K562 (cell line): ENCODE data around the gene TRPM2. TPM values are rescaled to one million over a fixed set of nuclear protein-coding genes. Genes with fewer than 3 reads are reported as not detected.
A peak's percentile ranks its signal among the peaks of the same experiment; 100 is the strongest.

Source experiments
- EP400 ChIP-seq: fragments of 450-650 bp; IDR thresholded peaks from 2 replicates; pipeline ENCODE4 v1.6.1; 2017; ENCODE audit warnings: antibody characterized with exemption, mild to moderate bottlenecking, moderate library complexity
- SMARCC2 ChIP-seq: fragments of 450-650 bp; IDR thresholded peaks from 2 replicates; pipeline ENCODE4 v1.6.1; 2017; ENCODE audit warnings: antibody characterized with exemption, moderate library complexity, mild to moderate bottlenecking, low read depth
- ZSCAN29 ChIP-seq: fragments of 450-650 bp; IDR thresholded peaks from 2 replicates; pipeline ENCODE4 v1.6.1; 2017
- ZSCAN32 ChIP-seq: fragments of 450-650 bp; formaldehyde crosslinking; IDR thresholded peaks from 2 replicates; pipeline ENCODE4 v1.4.0; 2020; ENCODE audit warnings: mild to moderate bottlenecking, moderate library complexity
- polyA plus RNA-seq, 8 experiments: library from polyadenylated mRNA; depleted of rRNA in 4 of 8; stranded (reverse) in 5 of 8; unstranded in 3 of 8; fragments of >200 nt; fragmentation: Nextera tagmentation in 2 of 8; fragmentation: Illumina TruSeq in 1 of 8; extraction: Ambion mirVana in 2 of 8; extraction: Trizol in 1 of 8; gene quantifications; 2 replicates each; pipeline versions ENCODE4 v1.2.1 to v1.2.3, GENCODE V29; 2011 to 2014; ENCODE audit warnings: inconsistent platforms in 1 of 8, missing spikeins in 1 of 8
- total RNA-seq, 7 experiments: library from RNA; depleted of rRNA in 6 of 7; stranded (reverse); fragments of >200 nt in 6 of 7; fragmentation: Illumina TruSeq in 2 of 7; extraction: Trizol in 2 of 7; gene quantifications; 2 replicates each; pipeline versions ENCODE4 v1.2.1 to v1.2.3, GENCODE V29; 2011 to 2021; ENCODE audit warnings: low replicate concordance in 1 of 7
- TF ChIP-seq, protein P1 (sequence below): fragments of 450-650 bp; IDR thresholded peaks from 2 replicates; pipeline ENCODE4 v1.7.1; 2018; ENCODE audit warnings: mild to moderate bottlenecking, low read depth; ENCODE audit not compliant: partially characterized antibody
- TF ChIP-seq, protein P2 (sequence below): fragments of 450-650 bp; IDR thresholded peaks from 2 replicates; pipeline ENCODE4 v1.6.1; 2017; ENCODE audit warnings: antibody characterized with exemption, mild to moderate bottlenecking
- TF ChIP-seq, protein P3 (sequence below): sonication (generic); formaldehyde crosslinking; IDR thresholded peaks from 2 replicates; pipeline ENCODE4 v1.8.0; 2022; ENCODE audit warnings: missing genetic modification reagents, mild to moderate bottlenecking, borderline replicate concordance
- TF ChIP-seq, protein P4 (sequence below): fragments of 450-650 bp; IDR thresholded peaks from 2 replicates; pipeline ENCODE4 v1.6.1; 2016; ENCODE audit warnings: low read depth

The TRPM2 gene
- total and polyA plus RNA-seq, 9 of the 15 experiments (the other 6 are each of a cell fraction or from before 2014, with no cell fraction given): 0.33 to 2.1 (median 0.98) TPM; not detected in 2

DNA sequence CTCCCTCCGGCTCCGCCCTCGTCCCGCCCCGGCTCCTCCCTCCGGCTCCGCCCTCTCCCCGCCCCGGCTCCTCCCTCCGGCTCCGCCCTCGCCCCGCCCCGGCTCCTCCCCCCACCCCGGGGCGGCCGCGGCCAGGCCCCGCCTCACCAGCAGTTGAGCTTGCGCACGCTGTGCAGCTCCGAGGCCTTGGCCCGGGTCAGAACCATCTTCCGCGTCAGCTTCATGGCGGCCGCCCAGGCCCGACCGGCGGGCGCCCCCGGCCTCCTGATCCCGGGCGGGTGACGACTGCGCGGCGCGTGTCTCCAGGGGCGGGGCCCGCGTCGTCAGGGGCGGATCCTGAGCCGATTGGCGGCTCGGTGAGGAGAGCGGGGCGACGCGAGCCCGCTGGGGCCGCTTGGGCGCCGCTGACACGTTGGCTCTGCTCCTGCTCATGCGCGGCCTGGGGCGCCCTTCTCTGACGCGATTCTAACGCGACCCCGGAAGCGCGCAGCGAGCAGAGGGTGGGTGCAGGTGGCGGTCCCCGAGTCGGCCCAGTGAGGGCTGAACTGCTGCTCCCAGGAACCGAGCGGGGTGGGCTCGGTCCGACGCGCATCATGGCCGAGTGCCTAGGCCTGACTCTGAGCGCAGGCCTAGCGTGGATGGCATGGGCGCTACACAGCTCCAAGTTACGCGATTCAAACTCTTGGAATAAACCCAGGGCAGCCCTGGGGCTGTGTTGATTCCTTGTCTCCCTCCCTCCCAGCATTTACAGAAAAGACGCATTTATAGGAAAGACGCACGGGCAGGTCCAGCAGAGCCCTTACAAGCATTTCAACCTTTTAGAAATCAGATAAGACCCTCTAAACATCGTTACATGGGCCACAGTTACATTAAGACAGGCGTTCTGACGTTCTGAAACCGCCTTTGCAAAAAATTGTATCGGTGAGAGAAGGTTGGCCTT is 14.2 kb upstream of the TRPM2 start, which contains the start of gene CFAP410 (continued):
- TF ChIP-seq SMARCC2 (no peak), EP400 (peak; percentile 99), ZSCAN29 (no peak), ZSCAN32 (no peak)
- TF ChIP-seq, protein P1, sequence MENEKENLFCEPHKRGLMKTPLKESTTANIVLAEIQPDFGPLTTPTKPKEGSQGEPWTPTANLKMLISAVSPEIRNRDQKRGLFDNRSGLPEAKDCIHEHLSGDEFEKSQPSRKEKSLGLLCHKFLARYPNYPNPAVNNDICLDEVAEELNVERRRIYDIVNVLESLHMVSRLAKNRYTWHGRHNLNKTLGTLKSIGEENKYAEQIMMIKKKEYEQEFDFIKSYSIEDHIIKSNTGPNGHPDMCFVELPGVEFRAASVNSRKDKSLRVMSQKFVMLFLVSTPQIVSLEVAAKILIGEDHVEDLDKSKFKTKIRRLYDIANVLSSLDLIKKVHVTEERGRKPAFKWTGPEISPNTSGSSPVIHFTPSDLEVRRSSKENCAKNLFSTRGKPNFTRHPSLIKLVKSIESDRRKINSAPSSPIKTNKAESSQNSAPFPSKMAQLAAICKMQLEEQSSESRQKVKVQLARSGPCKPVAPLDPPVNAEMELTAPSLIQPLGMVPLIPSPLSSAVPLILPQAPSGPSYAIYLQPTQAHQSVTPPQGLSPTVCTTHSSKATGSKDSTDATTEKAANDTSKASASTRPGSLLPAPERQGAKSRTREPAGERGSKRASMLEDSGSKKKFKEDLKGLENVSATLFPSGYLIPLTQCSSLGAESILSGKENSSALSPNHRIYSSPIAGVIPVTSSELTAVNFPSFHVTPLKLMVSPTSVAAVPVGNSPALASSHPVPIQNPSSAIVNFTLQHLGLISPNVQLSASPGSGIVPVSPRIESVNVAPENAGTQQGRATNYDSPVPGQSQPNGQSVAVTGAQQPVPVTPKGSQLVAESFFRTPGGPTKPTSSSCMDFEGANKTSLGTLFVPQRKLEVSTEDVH: peak; percentile 95
- TF ChIP-seq, protein P2, sequence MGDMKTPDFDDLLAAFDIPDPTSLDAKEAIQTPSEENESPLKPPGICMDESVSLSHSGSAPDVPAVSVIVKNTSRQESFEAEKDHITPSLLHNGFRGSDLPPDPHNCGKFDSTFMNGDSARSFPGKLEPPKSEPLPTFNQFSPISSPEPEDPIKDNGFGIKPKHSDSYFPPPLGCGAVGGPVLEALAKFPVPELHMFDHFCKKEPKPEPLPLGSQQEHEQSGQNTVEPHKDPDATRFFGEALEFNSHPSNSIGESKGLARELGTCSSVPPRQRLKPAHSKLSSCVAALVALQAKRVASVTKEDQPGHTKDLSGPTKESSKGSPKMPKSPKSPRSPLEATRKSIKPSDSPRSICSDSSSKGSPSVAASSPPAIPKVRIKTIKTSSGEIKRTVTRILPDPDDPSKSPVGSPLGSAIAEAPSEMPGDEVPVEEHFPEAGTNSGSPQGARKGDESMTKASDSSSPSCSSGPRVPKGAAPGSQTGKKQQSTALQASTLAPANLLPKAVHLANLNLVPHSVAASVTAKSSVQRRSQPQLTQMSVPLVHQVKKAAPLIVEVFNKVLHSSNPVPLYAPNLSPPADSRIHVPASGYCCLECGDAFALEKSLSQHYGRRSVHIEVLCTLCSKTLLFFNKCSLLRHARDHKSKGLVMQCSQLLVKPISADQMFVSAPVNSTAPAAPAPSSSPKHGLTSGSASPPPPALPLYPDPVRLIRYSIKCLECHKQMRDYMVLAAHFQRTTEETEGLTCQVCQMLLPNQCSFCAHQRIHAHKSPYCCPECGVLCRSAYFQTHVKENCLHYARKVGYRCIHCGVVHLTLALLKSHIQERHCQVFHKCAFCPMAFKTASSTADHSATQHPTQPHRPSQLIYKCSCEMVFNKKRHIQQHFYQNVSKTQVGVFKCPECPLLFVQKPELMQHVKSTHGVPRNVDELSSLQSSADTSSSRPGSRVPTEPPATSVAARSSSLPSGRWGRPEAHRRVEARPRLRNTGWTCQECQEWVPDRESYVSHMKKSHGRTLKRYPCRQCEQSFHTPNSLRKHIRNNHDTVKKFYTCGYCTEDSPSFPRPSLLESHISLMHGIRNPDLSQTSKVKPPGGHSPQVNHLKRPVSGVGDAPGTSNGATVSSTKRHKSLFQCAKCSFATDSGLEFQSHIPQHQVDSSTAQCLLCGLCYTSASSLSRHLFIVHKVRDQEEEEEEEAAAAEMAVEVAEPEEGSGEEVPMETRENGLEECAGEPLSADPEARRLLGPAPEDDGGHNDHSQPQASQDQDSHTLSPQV: 0 out of 2 replicates have a peak, but pooled peaks have one; percentile 21
- TF ChIP-seq, protein P3, sequence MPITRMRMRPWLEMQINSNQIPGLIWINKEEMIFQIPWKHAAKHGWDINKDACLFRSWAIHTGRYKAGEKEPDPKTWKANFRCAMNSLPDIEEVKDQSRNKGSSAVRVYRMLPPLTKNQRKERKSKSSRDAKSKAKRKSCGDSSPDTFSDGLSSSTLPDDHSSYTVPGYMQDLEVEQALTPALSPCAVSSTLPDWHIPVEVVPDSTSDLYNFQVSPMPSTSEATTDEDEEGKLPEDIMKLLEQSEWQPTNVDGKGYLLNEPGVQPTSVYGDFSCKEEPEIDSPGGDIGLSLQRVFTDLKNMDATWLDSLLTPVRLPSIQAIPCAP (CRISPR knock-in tag): peak; percentile 26; the same call in 1 of the 2 replicates
- TF ChIP-seq, protein P4, sequence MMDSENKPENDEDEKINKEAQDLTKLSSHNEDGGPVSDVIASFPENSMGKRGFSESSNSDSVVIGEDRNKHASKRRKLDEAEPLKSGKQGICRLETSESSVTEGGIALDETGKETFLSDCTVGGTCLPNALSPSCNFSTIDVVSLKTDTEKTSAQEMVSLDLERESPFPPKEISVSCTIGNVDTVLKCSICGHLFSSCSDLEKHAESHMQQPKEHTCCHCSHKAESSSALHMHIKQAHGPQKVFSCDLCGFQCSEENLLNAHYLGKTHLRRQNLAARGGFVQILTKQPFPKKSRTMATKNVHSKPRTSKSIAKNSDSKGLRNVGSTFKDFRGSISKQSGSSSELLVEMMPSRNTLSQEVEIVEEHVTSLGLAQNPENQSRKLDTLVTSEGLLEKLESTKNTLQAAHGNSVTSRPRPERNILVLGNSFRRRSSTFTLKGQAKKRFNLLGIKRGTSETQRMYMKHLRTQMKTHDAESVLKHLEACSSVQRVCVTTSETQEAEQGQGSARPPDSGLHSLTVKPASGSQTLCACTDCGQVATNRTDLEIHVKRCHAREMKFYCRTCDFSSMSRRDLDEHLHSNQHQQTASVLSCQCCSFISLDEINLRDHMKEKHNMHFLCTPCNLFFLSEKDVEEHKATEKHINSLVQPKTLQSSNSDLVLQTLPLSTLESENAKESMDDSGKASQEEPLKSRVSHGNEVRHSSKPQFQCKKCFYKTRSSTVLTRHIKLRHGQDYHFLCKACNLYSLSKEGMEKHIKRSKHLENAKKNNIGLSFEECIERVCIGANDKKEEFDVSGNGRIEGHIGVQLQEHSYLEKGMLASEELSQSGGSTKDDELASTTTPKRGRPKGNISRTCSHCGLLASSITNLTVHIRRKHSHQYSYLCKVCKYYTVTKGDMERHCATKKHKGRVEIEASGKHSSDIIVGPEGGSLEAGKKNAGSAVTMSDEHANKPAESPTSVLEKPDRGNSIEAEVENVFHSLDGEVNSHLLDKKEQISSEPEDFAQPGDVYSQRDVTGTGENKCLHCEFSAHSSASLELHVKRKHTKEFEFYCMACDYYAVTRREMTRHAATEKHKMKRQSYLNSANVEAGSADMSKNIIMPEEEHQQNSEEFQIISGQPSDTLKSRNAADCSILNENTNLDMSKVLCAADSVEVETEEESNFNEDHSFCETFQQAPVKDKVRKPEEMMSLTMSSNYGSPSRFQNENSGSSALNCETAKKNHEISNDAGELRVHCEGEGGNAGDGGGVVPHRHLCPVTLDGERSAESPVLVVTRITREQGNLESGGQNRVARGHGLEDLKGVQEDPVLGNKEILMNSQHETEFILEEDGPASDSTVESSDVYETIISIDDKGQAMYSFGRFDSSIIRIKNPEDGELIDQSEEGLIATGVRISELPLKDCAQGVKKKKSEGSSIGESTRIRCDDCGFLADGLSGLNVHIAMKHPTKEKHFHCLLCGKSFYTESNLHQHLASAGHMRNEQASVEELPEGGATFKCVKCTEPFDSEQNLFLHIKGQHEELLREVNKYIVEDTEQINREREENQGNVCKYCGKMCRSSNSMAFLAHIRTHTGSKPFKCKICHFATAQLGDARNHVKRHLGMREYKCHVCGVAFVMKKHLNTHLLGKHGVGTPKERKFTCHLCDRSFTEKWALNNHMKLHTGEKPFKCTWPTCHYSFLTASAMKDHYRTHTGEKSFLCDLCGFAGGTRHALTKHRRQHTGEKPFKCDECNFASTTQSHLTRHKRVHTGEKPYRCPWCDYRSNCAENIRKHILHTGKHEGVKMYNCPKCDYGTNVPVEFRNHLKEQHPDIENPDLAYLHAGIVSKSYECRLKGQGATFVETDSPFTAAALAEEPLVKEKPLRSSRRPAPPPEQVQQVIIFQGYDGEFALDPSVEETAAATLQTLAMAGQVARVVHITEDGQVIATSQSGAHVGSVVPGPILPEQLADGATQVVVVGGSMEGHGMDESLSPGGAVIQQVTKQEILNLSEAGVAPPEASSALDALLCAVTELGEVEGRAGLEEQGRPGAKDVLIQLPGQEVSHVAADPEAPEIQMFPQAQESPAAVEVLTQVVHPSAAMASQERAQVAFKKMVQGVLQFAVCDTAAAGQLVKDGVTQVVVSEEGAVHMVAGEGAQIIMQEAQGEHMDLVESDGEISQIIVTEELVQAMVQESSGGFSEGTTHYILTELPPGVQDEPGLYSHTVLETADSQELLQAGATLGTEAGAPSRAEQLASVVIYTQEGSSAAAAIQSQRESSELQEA: no peak
